HepG2 (cell line): Measurements from ENCODE around the gene FUOM. TPM values are rescaled to one million over a fixed set of nuclear protein-coding genes. Genes with fewer than 3 reads are reported as not detected.
A peak's percentile ranks its signal among the peaks of the same experiment; 100 is the strongest.

Experiments
- GTF2F1 ChIP-seq: fragments of 150-350 bp; IDR thresholded peaks from 2 replicates; pipeline ENCODE4 v1.6.1; 2014; ENCODE audit warnings: low read length
- HNRNPH1 ChIP-seq: fragments of 200-400 bp; formaldehyde crosslinking; optimal IDR thresholded peaks from 2 replicates; pipeline ENCODE3; 2017; ENCODE audit warnings: mild to moderate bottlenecking, low read depth, low read length
- KDM2A ChIP-seq: sonication (generic); formaldehyde crosslinking; IDR thresholded peaks from 2 replicates; pipeline ENCODE4 v1.4.0; 2020; ENCODE audit warnings: low read depth, missing genetic modification reagents, borderline replicate concordance
- NAIF1 ChIP-seq: sonication (generic); formaldehyde crosslinking; IDR thresholded peaks from 2 replicates; pipeline ENCODE4 v1.5.0; 2020; ENCODE audit warnings: mild to moderate bottlenecking, missing genetic modification reagents, borderline replicate concordance
- SKI ChIP-seq: fragments of 450-650 bp; IDR thresholded peaks from one replicate; pipeline ENCODE4 v1.6.1; 2018; ENCODE audit warnings: mild to moderate bottlenecking; ENCODE audit not compliant: partially characterized antibody
- SKIL ChIP-seq: sonication (generic); formaldehyde crosslinking; IDR thresholded peaks from 2 replicates; pipeline ENCODE4 v1.8.0; 2022; ENCODE audit warnings: missing genetic modification reagents, mild to moderate bottlenecking, moderate library complexity, borderline replicate concordance
- SOX5 ChIP-seq: IDR thresholded peaks from 2 replicates; pipeline ENCODE4 v1.6.1; 2016; ENCODE audit warnings: borderline replicate concordance
- STAG1 ChIP-seq: sonication (generic); formaldehyde crosslinking; IDR thresholded peaks from 2 replicates; pipeline ENCODE4 v1.4.0; 2020; ENCODE audit warnings: missing genetic modification reagents
- U2AF2 ChIP-seq: fragments of 200-400 bp; formaldehyde crosslinking; IDR thresholded peaks from 2 replicates; pipeline ENCODE4 v1.6.1; 2017; ENCODE audit warnings: low read depth, mild to moderate bottlenecking, low read length
- ZBTB46 ChIP-seq: sonication (generic); formaldehyde crosslinking; IDR thresholded peaks from 2 replicates; pipeline ENCODE4 v1.4.0; 2020; ENCODE audit warnings: mild to moderate bottlenecking, missing genetic modification reagents, borderline replicate concordance
- ZKSCAN5 ChIP-seq: sonication (generic); formaldehyde crosslinking; IDR thresholded peaks from 2 replicates; pipeline ENCODE4 v1.5.1; 2020; ENCODE audit warnings: mild to moderate bottlenecking, missing genetic modification reagents
- ZNF142 ChIP-seq: sonication (generic); formaldehyde crosslinking; IDR thresholded peaks from 2 replicates; pipeline ENCODE4 v1.4.0; 2020; ENCODE audit warnings: missing genetic modification reagents
- ZNF460 ChIP-seq: sonication (generic); formaldehyde crosslinking; IDR thresholded peaks from 2 replicates; pipeline ENCODE4 v1.5.1; 2020; ENCODE audit warnings: missing genetic modification reagents, mild to moderate bottlenecking, borderline replicate concordance
- ZNF547 ChIP-seq: sonication (generic); formaldehyde crosslinking; IDR thresholded peaks from 2 replicates; pipeline ENCODE4 v1.5.1; 2020; ENCODE audit warnings: mild to moderate bottlenecking, missing genetic modification reagents
- ZNF644 ChIP-seq: IDR thresholded peaks from 2 replicates; pipeline ENCODE4 v1.6.1; 2016; ENCODE audit warnings: low read depth
- ZNF878 ChIP-seq: sonication (generic); formaldehyde crosslinking; IDR thresholded peaks from 2 replicates; pipeline ENCODE4 v1.8.1; 2023; ENCODE audit warnings: mild to moderate bottlenecking, missing genetic modification reagents, moderate library complexity
- polyA plus RNA-seq, 8 experiments: library from polyadenylated mRNA; depleted of rRNA in 3 of 8; stranded (reverse) in 7 of 8; unstranded in 1 of 8; fragments of >200 nt; fragmentation: Illumina TruSeq in 4 of 8; extraction: Trizol in 4 of 8; gene quantifications; 2 replicates each; pipeline versions ENCODE4 v1.2.1 to v1.2.3, GENCODE V29; 2011 to 2016; ENCODE audit warnings: low read depth in 4 of 8, missing spikeins in 1 of 8, mixed read lengths in 1 of 8; ENCODE audit not compliant: insufficient read depth in 1 of 8
- total RNA-seq, 5 experiments: library from RNA; depleted of rRNA; stranded (reverse); fragments of >200 nt; fragmentation: Illumina TruSeq; extraction: Trizol; gene quantifications; 2 replicates each; pipeline ENCODE4 v1.2.3, GENCODE V29; 2016; ENCODE audit warnings: low read depth in 1 of 5
- TF ChIP-seq, protein P1 (sequence below): sonication (generic); formaldehyde crosslinking; IDR thresholded peaks from 2 replicates; pipeline ENCODE4 v1.4.0; 2020; ENCODE audit warnings: missing genetic modification reagents, borderline replicate concordance

Gene FUOM
- total and polyA plus RNA-seq, 2 of the 13 experiments (the other 11 are each of a cell fraction or from before 2014, with no cell fraction given) = 27.5 to 60.4 TPM

- TF ChIP-seq ZBTB46 (CRISPR knock-in tag) (no peak), GTF2F1 (no peak), ZNF547 (CRISPR knock-in tag) (peak; percentile 95), HNRNPH1 (no peak), SKIL (peak; percentile 56; the same call in 1 of the 2 replicates), U2AF2 (no peak), ZNF878 (CRISPR knock-in tag) (no peak; the same call in 1 of the 2 replicates), STAG1 (CRISPR knock-in tag) (peak; percentile 39), KDM2A (peak; percentile 97), ZNF644 (CRISPR knock-in tag) (no peak), SOX5 (CRISPR knock-in tag) (0 out of 2 replicates have a peak, but pooled peaks have one; percentile 17), SKI (peak; percentile 73), ZNF460 (peak; percentile 43; the same call in 1 of the 2 replicates), ZKSCAN5 (CRISPR knock-in tag) (no peak), ZNF142 (CRISPR knock-in tag) (no peak), NAIF1 (CRISPR knock-in tag) (peak; percentile 66; the same call in 1 of the 2 replicates)
- TF ChIP-seq, protein P1, sequence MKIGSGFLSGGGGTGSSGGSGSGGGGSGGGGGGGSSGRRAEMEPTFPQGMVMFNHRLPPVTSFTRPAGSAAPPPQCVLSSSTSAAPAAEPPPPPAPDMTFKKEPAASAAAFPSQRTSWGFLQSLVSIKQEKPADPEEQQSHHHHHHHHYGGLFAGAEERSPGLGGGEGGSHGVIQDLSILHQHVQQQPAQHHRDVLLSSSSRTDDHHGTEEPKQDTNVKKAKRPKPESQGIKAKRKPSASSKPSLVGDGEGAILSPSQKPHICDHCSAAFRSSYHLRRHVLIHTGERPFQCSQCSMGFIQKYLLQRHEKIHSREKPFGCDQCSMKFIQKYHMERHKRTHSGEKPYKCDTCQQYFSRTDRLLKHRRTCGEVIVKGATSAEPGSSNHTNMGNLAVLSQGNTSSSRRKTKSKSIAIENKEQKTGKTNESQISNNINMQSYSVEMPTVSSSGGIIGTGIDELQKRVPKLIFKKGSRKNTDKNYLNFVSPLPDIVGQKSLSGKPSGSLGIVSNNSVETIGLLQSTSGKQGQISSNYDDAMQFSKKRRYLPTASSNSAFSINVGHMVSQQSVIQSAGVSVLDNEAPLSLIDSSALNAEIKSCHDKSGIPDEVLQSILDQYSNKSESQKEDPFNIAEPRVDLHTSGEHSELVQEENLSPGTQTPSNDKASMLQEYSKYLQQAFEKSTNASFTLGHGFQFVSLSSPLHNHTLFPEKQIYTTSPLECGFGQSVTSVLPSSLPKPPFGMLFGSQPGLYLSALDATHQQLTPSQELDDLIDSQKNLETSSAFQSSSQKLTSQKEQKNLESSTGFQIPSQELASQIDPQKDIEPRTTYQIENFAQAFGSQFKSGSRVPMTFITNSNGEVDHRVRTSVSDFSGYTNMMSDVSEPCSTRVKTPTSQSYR = peak; percentile 48; the same call in 1 of the 2 replicates
Measured at GRCh38 chr10:133394064-133394663, 36.3 kb upstream of the FUOM start, which contains the start of gene MTG1 (continued).
